PC-3 (cell line): ENCODE measurements around the gene HOXA6. TPM values are rescaled to one million over a fixed set of nuclear protein-coding genes. Genes with fewer than 3 reads are reported as not detected.
A peak's percentile ranks its signal among the peaks of the same experiment; 100 is the strongest.

Experiments
- ATAC-seq: fragments of 200-7000 bp; cut with Tn5 transposase; 2 replicates; pipeline ENCODE4 v1.9.1; 2020; ENCODE audit warnings: mild to moderate bottlenecking, moderate library complexity
- BruUV-seq: library from RNA; stranded (reverse); fragments of 400-500 nt; replicated peaks from 2 replicates; lab custom pipeline; 2021; lab: Mats Ljungman, UMichigan
- CTCF ChIA-PET: fragments of 300-600 bp; sonication (Branson Sonifier 250); formaldehyde crosslinking; loops from one replicate; lab custom pipeline; 2022; ENCODE audit warnings: antibody characterized with exemption; lab: Charles Lee
- POLR2A ChIA-PET: fragments of 300-600 bp; sonication (Branson Sonifier 250); formaldehyde crosslinking; loops from one replicate; lab custom pipeline; 2022; ENCODE audit warnings: antibody characterized with exemption; ENCODE audit not compliant: unreplicated experiment; lab: Charles Lee
- DNase-seq: peaks from one replicate; pipeline ENCODE4 v3.0.0-alpha.2; 2015
- H2AFZ ChIP-seq: fragments of 300-600 bp; sonication (generic); 2 replicates; pipeline ENCODE4 v1.6.0; 2016; ENCODE audit warnings: antibody characterized with exemption, low read length
- H3F3A ChIP-seq: fragments of 300-600 bp; sonication (generic); one replicate; pipeline ENCODE4 v1.6.0; 2017; ENCODE audit warnings: antibody characterized with exemption, low read length, control low read depth, mild to moderate bottlenecking; ENCODE audit not compliant: unreplicated experiment
- H3K27ac ChIP-seq: fragments of 300-600 bp; sonication (generic); 2 replicates; pipeline ENCODE4 v1.5.1; 2016; ENCODE audit warnings: mild to moderate bottlenecking, low read length
- H3K27me3 ChIP-seq: fragments of 300-600 bp; sonication (generic); 2 replicates; pipeline ENCODE4 v1.6.1; 2016; ENCODE audit warnings: low read length, mixed read lengths
- H3K36me3 ChIP-seq: fragments of 300-600 bp; sonication (generic); 2 replicates; pipeline ENCODE4 v1.6.1; 2016; ENCODE audit warnings: low read depth, mixed run types, low read length, mixed read lengths
- H3K4me1 ChIP-seq: fragments of 300-600 bp; sonication (generic); 2 replicates; pipeline ENCODE4 v1.5.1; 2016; ENCODE audit warnings: low read length; ENCODE audit not compliant: insufficient read depth
- H3K4me2 ChIP-seq: fragments of 300-600 bp; sonication (generic); 2 replicates; pipeline ENCODE4 v1.6.0; 2016; ENCODE audit warnings: low read length
- H3K4me3 ChIP-seq: fragments of 300-600 bp; sonication (generic); 2 replicates; pipeline ENCODE4 v1.5.1; 2016; ENCODE audit warnings: mild to moderate bottlenecking, low read length, mixed read lengths
- H3K79me2 ChIP-seq: fragments of 300-600 bp; sonication (generic); 2 replicates; pipeline ENCODE4 v1.6.1; 2017; ENCODE audit warnings: low read length, mixed read lengths
- H3K9ac ChIP-seq: fragments of 300-600 bp; sonication (generic); 2 replicates; pipeline ENCODE4 v1.6.0; 2016; ENCODE audit warnings: mild to moderate bottlenecking, low read length
- H3K9me2 ChIP-seq: fragments of 300-600 bp; sonication (generic); replicated peaks from 2 replicates; pipeline ENCODE4 v1.6.1; 2016; ENCODE audit warnings: mixed run types, low read length, mixed read lengths
- H3K9me3 ChIP-seq: fragments of 300-600 bp; sonication (generic); 2 replicates; pipeline ENCODE4 v1.6.1; 2016; ENCODE audit warnings: low read length, mixed read lengths
- H4K20me1 ChIP-seq: fragments of 300-600 bp; sonication (generic); 2 replicates; pipeline ENCODE4 v1.6.1; 2016; ENCODE audit warnings: low read length, mixed read lengths
- EZH2 ChIP-seq: fragments of 300-600 bp; sonication (generic); IDR thresholded peaks from one replicate; pipeline ENCODE4 v1.6.1; 2017; ENCODE audit warnings: antibody characterized with exemption, mild to moderate bottlenecking, low read length; ENCODE audit not compliant: unreplicated experiment
- EZH2phosphoT487 ChIP-seq: fragments of 300-600 bp; sonication (generic); IDR thresholded peaks from 2 replicates; pipeline ENCODE4 v1.6.1; 2018; ENCODE audit warnings: mild to moderate bottlenecking, antibody characterized with exemption, low read length, borderline replicate concordance
- intact Hi-C: fragments of 100-400 bp; cut with micrococcal nuclease; formaldehyde crosslinking; loops from 2 replicates; pipeline ENCODE4 v1.9.0; 2023
- total RNA-seq: library from RNA; depleted of rRNA; stranded (reverse); fragments of >200 nt; gene quantifications from 2 replicates; pipeline ENCODE4 v1.2.3, GENCODE V29; 2014
- TF ChIP-seq, protein P1 (sequence below): fragments of 300-600 bp; sonication (generic); conservative IDR thresholded peaks from 2 replicates; pipeline ENCODE4 v1.5.1; 2017; ENCODE audit warnings: antibody characterized with exemption, low read depth, mild to moderate bottlenecking, low read length

Gene HOXA6
- total RNA-seq, 1 experiment from 2014 or later: 8.3 TPM

DNA sequence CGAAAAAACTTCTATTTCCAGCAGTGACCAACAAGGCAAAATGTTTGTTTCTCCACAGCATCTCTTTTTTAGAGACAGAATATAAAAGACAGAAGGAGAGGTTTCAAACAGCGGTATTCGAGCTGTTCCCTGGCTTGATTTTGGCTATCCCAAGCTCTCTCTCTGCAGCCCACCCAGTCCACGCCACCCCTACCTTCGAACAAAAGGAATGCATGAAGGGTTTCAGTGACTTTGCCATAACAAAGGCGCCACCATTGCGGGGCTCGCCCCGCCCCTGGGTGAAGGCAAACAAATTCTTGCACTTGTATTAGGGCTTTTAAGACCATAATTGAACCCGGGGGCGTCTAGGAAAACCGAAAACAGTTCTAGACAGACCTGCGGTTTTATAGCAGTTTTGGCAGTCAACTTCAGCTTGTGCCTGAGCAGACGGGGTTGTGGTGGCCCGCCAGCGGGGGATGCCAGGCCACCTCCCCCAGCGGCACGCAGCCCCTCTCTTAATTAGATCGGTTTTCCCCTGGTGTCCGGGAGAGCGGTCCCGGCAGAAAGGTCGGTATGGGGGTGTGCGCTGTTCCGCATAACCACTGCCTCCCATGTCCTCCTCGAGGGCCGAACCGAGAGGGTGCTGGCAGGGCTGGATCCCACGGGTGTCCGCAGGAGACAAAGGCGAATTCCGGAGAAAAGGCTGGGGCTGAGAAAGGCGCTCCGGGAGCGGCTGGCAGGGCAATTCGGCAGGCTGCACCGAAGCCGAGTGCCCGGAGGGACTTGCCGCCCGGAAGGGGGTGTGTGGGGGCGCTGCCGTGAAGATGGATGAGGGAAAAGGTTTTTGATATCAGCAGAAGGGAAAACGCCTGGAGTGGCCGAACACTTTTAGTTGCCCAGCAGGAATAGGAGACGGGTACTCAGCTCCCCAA, 40.2 kb upstream of the HOXA6 start:
- no peaks in the 10 kb centered on the region for H3K27me3 ChIP-seq
- no peak for ATAC-seq
- H3K9ac ChIP-seq: peak overlapping the region; percentile 97
- H3F3A ChIP-seq: no peaks in the 10 kb centered on the region
- peak overlapping the region; percentile 99 for H3K4me2 ChIP-seq
- H3K36me3 ChIP-seq: no peaks in the 10 kb centered on the region
- H3K4me1 ChIP-seq: peaks cover 43% of the 10 kb centered on the region
- H2AFZ ChIP-seq: no peak overlapping the region
- H3K27ac ChIP-seq: peak overlapping the region; percentile 97
- no TSS peak for BruUV-seq
- TF ChIP-seq EZH2phosphoT487: no peak
- TF ChIP-seq EZH2: no peak
- TF ChIP-seq, protein P1, sequence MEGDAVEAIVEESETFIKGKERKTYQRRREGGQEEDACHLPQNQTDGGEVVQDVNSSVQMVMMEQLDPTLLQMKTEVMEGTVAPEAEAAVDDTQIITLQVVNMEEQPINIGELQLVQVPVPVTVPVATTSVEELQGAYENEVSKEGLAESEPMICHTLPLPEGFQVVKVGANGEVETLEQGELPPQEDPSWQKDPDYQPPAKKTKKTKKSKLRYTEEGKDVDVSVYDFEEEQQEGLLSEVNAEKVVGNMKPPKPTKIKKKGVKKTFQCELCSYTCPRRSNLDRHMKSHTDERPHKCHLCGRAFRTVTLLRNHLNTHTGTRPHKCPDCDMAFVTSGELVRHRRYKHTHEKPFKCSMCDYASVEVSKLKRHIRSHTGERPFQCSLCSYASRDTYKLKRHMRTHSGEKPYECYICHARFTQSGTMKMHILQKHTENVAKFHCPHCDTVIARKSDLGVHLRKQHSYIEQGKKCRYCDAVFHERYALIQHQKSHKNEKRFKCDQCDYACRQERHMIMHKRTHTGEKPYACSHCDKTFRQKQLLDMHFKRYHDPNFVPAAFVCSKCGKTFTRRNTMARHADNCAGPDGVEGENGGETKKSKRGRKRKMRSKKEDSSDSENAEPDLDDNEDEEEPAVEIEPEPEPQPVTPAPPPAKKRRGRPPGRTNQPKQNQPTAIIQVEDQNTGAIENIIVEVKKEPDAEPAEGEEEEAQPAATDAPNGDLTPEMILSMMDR: no peak
- intact Hi-C loops: no loop called here
- ChIA-PET POLR2A (interaction anchor here (0.6 to 1.8 kb wide), 7 partner anchors 9 to 733 kb away, joined by 3 to 7 read pairs (median 4); no protein-coding TSS in a partner anchor), CTCF (interaction anchor here (0.6 to 1.8 kb wide), 2 partner anchors 8 to 1903 kb away, joined by 6 to 11 read pairs; no protein-coding TSS in a partner anchor)
- H3K4me3 ChIP-seq: peak overlapping the region; percentile 91
- DNase-seq: peak; percentile 52
- no peaks in the 10 kb centered on the region for H4K20me1 ChIP-seq
- no peaks in the 10 kb centered on the region for H3K9me2 ChIP-seq
- no peaks in the 10 kb centered on the region for H3K9me3 ChIP-seq
- peaks cover 100% of the 10 kb centered on the region for H3K79me2 ChIP-seq

DNA sequence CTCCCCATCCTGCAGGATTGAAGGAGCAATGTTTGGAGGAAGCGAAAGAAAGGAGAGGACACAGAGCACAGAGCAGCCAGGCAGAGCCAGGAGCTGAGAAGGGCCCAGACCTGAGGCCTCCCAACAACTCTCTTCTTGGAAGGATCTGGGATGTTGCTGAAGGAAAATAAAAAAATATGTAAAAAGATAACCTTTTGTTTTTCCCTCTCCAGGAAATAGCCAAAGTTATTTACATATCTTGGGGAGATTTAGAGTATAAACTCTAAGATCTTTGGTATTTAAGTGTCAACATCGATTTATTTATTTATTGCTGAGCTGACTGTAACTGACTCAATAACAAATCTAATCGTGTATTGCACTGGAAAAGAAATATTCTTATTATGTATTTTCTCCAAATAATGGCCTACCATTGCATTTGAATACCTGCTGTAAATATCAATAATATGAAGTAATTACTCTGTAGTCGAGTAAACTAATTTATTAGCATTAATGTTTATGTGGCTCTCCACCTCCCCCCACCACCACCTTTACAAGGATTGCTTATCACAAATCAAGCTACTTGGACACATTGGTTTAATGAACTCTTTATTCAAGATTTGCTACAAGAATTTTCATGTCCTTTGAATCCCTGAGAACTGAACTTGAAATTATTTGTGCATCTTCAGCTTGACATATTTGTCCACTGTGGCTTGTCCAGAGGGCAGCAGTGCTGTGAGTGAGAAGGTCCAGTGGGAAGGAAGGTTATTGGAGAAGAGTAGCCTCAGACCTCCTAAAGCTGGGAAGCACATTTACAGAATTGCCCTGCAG, 39.3 kb upstream of the HOXA6 start:
- H4K20me1 ChIP-seq: no peaks in the 10 kb centered on the region
- H3K27me3 ChIP-seq: no peaks in the 10 kb centered on the region
- H3K9me2 ChIP-seq: no peaks in the 10 kb centered on the region
- H3K4me2 ChIP-seq: peak overlapping the region; percentile 99
- peak overlapping the region; percentile 97 for H3K27ac ChIP-seq
- intact Hi-C loops: loop anchor here (1.0 kb wide), 1 partner anchor 11 kb away; no protein-coding TSS in a partner anchor
- H3F3A ChIP-seq: no peaks in the 10 kb centered on the region
- H3K79me2 ChIP-seq: peaks cover 100% of the 10 kb centered on the region
- H3K4me1 ChIP-seq: peaks cover 51% of the 10 kb centered on the region
- no TSS peak for BruUV-seq
- ATAC-seq: no peak
- H3K9ac ChIP-seq: peak overlapping the region; percentile 97
- ChIA-PET POLR2A (interaction anchor here (0.6 to 1.8 kb wide), 8 partner anchors 8 to 734 kb away, joined by 3 to 7 read pairs (median 5); no protein-coding TSS in a partner anchor), CTCF (no interaction called here)
- no peaks in the 10 kb centered on the region for H3K9me3 ChIP-seq
- no peaks in the 10 kb centered on the region for H3K36me3 ChIP-seq
- H2AFZ ChIP-seq: no peak overlapping the region
- DNase-seq: peak; percentile 45
- TF ChIP-seq EZH2 (no peak), EZH2phosphoT487 (no peak)
- TF ChIP-seq, protein P1: no peak
- peak overlapping the region; percentile 91 for H3K4me3 ChIP-seq
